ENCODE data around the gene TUFM. TPM values are rescaled to one million over a fixed set of nuclear protein-coding genes. Genes with fewer than 3 reads are reported as not detected.
"Not testable (repeated sequence)": the region's sequence is repeated elsewhere in the genome, so short reads cannot be mapped to it uniquely, and the experiment has no call there.

Gene TUFM
- total RNA-seq, 3 donors from 2014 or later = 97.9 to 103 (median 98.4) TPM

DNA sequence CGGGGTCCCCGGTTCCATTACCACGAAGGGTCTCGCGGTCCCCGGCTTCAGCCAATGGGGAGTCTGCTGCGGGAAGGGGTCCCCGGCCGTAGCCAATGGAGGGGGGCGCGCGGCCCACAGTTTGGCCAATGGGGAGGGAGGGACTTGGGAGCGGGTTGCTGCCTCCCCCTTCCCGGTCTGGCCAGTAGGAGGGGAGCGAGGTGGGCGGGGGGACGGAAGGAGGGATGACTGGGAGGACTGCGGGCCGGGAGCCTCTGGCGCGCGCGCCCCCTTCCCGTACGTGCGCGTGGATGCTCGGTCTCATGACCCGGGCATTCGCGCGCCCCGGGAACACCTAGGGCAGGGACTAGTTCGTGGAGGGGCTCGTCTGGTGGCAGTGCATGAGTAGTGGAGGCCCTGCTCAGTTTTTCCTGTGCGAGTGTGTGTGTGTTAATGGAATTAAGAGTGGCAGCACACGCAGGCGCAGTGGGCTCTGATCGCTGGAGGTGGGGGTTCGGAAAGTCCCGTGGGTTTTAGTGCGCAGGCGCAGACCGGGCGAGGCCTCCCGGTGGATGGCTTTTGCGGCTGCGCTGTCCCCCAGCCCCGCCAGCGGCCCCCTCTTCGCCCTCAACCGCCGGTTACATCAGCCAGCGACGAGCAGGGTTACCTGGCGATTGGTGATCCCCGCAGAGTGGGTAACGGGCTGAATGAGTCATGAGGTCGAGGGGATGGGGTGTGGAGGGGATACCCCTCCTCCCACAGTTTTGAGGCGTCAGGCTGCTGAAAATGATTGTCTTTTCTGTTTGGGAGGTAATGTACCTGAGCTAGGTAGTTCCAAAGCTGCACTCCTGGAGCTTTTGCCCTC lies 22.1 kb downstream of the TUFM start:
- TF ChIP-seq POLR2AphosphoS5 (IDR thresholded peaks at IDR 0.05) = peak; percentile 72 to 91 (median 76)
- no peak for TF ChIP-seq POLR2A (IDR thresholded peaks at IDR 0.05)
- TF ChIP-seq, protein P1, sequence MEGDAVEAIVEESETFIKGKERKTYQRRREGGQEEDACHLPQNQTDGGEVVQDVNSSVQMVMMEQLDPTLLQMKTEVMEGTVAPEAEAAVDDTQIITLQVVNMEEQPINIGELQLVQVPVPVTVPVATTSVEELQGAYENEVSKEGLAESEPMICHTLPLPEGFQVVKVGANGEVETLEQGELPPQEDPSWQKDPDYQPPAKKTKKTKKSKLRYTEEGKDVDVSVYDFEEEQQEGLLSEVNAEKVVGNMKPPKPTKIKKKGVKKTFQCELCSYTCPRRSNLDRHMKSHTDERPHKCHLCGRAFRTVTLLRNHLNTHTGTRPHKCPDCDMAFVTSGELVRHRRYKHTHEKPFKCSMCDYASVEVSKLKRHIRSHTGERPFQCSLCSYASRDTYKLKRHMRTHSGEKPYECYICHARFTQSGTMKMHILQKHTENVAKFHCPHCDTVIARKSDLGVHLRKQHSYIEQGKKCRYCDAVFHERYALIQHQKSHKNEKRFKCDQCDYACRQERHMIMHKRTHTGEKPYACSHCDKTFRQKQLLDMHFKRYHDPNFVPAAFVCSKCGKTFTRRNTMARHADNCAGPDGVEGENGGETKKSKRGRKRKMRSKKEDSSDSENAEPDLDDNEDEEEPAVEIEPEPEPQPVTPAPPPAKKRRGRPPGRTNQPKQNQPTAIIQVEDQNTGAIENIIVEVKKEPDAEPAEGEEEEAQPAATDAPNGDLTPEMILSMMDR (IDR thresholded peaks at IDR 0.05) = peak; percentile 29 to 40 (median 40)
- H3K4me3 ChIP-seq = peak overlapping the region; percentile 99 to 100 (median 100)
- H3K27me3 ChIP-seq = no peaks in the 10 kb centered on the region
- intact Hi-C loops (cut with DNase I; ENCODE audit: low total_unique reads) = no loop called here
- H3K9me3 ChIP-seq = no peaks in the 10 kb centered on the region
- peak overlapping the region; percentile 99 to 100 for H3K27ac ChIP-seq
- peak; percentile 96 to 97 for DNase-seq (ENCODE audit: low spot score in 2 of 2)
- H3K4me1 ChIP-seq = no peaks in the 10 kb centered on the region
- H3K36me3 ChIP-seq = no peaks in the 10 kb centered on the region

- H3K9me3 ChIP-seq = no peaks in the 10 kb centered on the region
- H3K36me3 ChIP-seq = no peaks in the 10 kb centered on the region
- H3K27ac ChIP-seq = peak overlapping the region; percentile 99 to 100
- intact Hi-C loops (cut with DNase I; ENCODE audit: low total_unique reads) = no loop called here
- H3K4me3 ChIP-seq = peak overlapping the region; percentile 99 to 100 (median 100)
- no peaks in the 10 kb centered on the region for H3K4me1 ChIP-seq
- H3K27me3 ChIP-seq = no peaks in the 10 kb centered on the region
- no peak for DNase-seq (ENCODE audit: low spot score in 2 of 2)
- TF ChIP-seq POLR2A (IDR thresholded peaks at IDR 0.05) (peak; percentile 6), POLR2AphosphoS5 (IDR thresholded peaks at IDR 0.05) (no peak)
- TF ChIP-seq, protein P1 (IDR thresholded peaks at IDR 0.05) = no peak
Measured at GRCh38 chr16:28823291-28823872, 22.8 kb downstream of the TUFM start.

GRCh38 chr16:28822520-28823290 lies 23.4 kb downstream of the TUFM start, which contains the start of gene ATXN2L:
Gene ATXN2L, plus strand, starts transcription at chr16:28822999. Its CDS starts 261 bp downstream, at chr16:28823260.
- TF ChIP-seq, protein P1 (IDR thresholded peaks at IDR 0.05) = peak; percentile 29 to 56 (median 43)
- TF ChIP-seq POLR2AphosphoS5 (IDR thresholded peaks at IDR 0.05) (peak; percentile 87 to 94 (median 91)), POLR2A (IDR thresholded peaks at IDR 0.05) (peak; percentile 17)
- intact Hi-C loops (cut with DNase I; ENCODE audit: low total_unique reads) = no loop called here
- peak within 1 kb of the TSS; percentile 99 to 100 for H3K27ac ChIP-seq
- peak within 1 kb of the TSS; percentile 99 to 100 (median 100) for H3K4me3 ChIP-seq
- H3K9me3 ChIP-seq = no peaks in the 10 kb centered on the region
- H3K36me3 ChIP-seq = no peaks in the 10 kb centered on the region
- peak; percentile 93 for DNase-seq (ENCODE audit: low spot score in 2 of 2)
- H3K4me1 ChIP-seq = no peaks in the 10 kb centered on the region
- no peaks in the 10 kb centered on the region for H3K27me3 ChIP-seq

DNA sequence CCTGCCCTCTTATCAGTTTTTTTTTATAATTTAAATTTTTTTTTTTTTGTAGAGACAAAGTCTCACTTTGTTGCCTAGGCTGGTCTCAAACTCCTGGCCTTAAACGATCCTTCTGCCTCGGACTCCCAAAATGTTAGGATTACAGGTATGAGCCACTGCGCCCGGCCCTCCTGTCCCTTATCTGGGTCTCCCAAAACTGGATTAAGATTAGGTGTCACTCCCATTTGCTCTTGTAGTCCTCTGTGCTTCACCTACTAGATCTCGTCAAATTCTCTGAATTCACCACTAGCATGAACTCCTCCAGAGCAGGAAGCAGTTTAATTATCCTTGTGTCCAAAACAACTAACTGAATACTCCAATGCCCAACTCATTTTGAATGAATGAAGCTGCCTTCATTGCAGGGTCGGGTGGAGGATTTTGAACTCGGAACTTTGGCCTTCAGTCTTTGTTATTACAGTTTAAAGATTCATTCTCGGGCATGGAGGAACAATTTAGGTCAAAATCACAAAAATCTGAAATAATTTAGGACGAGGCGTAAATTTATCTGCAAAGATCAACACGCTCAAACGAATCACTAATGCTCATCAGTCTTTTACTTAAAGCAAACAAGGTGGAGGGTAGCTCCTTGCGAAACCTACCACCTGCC lies 24.2 kb downstream of the TUFM start:
- Histone ChIP-seq H3K9me3 (no peaks in the 10 kb centered on the region), H3K4me1 (no peaks in the 10 kb centered on the region), H3K27ac (peak overlapping the region; percentile 99 to 100), H3K36me3 (no peaks in the 10 kb centered on the region), H3K27me3 (no peaks in the 10 kb centered on the region), H3K4me3 (peak overlapping the region; percentile 99 to 100 (median 100))
- TF ChIP-seq, protein P1 (IDR thresholded peaks at IDR 0.05) = no peak
- TF ChIP-seq POLR2A (IDR thresholded peaks at IDR 0.05) (no peak), POLR2AphosphoS5 (IDR thresholded peaks at IDR 0.05) (no peak)
- no peak for DNase-seq (ENCODE audit: low spot score in 2 of 2)
- intact Hi-C loops (cut with DNase I; ENCODE audit: low total_unique reads) = no loop called here

DNA sequence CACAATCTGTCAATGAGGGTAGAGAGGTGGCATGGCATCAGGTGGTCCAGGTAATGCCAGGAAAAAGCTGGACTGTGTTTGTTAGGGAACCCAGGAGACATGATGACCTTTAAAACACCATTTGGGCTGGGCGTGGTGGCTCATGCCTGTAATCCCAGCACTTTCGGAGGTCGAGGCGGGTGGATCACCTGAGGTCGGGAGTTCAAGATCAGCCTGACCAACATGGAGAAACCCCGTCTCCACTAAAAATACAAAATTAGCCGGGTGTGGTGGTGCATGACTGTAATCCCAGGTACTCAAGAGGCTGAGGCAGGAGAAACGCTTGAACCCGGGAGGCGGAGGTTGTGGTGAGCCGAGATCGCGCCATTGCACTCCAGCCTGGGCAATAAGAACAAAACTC lies 25.6 kb downstream of the TUFM start:
- H3K27ac ChIP-seq; H3K36me3 ChIP-seq; H3K27me3 ChIP-seq; H3K4me3 ChIP-seq; H3K4me1 ChIP-seq; H3K9me3 ChIP-seq; intact Hi-C loops (cut with DNase I; ENCODE audit: low total_unique reads); DNase-seq (ENCODE audit: low spot score in 2 of 2): not testable (repeated sequence)
